Measurements from ENCODE around the gene CAPN5.

Gene CAPN5

GRCh38 chr11:77174559-77174958 lies 107.8 kb downstream of the CAPN5 start:
- TF ChIP-seq, protein P1, sequence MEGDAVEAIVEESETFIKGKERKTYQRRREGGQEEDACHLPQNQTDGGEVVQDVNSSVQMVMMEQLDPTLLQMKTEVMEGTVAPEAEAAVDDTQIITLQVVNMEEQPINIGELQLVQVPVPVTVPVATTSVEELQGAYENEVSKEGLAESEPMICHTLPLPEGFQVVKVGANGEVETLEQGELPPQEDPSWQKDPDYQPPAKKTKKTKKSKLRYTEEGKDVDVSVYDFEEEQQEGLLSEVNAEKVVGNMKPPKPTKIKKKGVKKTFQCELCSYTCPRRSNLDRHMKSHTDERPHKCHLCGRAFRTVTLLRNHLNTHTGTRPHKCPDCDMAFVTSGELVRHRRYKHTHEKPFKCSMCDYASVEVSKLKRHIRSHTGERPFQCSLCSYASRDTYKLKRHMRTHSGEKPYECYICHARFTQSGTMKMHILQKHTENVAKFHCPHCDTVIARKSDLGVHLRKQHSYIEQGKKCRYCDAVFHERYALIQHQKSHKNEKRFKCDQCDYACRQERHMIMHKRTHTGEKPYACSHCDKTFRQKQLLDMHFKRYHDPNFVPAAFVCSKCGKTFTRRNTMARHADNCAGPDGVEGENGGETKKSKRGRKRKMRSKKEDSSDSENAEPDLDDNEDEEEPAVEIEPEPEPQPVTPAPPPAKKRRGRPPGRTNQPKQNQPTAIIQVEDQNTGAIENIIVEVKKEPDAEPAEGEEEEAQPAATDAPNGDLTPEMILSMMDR (IDR thresholded peaks at IDR 0.05; ENCODE audit: insufficient read depth, low read depth, low read length, missing control alignments): no peak
- DNase-seq (ENCODE audit: low read depth): no peak
- no peak overlapping the region for H3K4me3 ChIP-seq (ENCODE audit: low read depth, low read length)

DNA sequence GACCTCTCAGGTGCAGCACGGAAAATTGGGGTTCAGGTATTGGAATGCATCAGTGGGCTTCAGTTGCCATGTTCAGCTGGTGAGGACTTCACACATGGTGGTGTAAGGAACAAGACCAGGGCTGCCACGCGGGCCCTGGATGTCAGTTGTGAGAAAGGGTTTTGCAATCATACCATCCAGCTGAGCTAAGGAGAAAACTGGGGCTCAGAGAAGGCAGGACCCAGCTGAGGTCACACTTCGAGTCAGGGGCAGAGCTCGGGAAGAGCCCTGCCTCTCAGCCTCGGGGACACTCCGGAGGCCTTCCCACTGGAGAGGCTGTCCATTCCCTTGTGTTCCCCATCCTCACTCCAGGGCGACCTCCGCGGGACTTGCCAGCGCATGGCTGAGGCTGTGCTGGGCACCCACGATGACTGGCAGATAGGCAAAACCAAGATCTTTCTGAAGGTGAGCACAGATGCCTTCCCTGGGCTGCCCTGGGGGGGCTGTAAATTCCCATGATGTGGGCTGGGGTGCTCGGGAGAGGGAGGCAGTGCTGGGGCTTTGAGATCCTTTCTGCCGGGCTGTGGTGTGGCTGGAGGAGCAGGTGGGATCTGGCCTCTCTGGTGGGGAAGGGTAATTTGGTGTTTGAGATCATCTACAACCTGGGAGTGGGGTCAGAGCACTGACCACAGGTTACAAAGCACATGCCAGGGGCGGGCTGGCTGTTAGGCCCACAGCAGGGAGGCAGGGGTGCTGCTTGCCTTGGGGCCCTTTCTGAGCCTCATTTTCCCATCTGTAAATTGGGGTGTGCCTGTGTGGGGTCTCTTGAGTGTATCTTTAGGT lies 108.5 kb downstream of the CAPN5 start:
- H3K4me3 ChIP-seq (ENCODE audit: low read depth, low read length): no peak overlapping the region
- no peak for DNase-seq (ENCODE audit: low read depth)
- TF ChIP-seq, protein P1 (IDR thresholded peaks at IDR 0.05; ENCODE audit: insufficient read depth, low read depth, low read length, missing control alignments): no peak
